H1 (cell line): ENCODE results near the gene GRK3. TPM values are rescaled to one million over a fixed set of nuclear protein-coding genes. Genes with fewer than 3 reads are reported as not detected.

ENCODE experiments used
- PHF8 ChIP-seq: fragments of 200-600 bp; sonication (generic); conservative IDR thresholded peaks from 2 replicates; pipeline ENCODE4 v1.7.1; 2012; ENCODE audit warnings: low read depth, mild to moderate bottlenecking, inconsistent platforms, low read length, moderate library complexity
- POLR2A ChIP-seq, 2 experiments: IDR thresholded peaks; 1 replicate in 1 of 2; 2 replicates in 1 of 2; pipeline ENCODE4 v1.6.1; 2011; ENCODE audit warnings: low read depth in 2 of 2, low read length in 2 of 2, mild to moderate bottlenecking in 2 of 2; ENCODE audit errors: control extremely low read depth in 1 of 2
- SP2 ChIP-seq: IDR thresholded peaks from 2 replicates; pipeline ENCODE4 v1.6.1; 2012; ENCODE audit warnings: mild to moderate bottlenecking, low read length, inconsistent platforms
- polyA plus RNA-seq, 7 experiments: library from polyadenylated mRNA; depleted of rRNA in 3 of 7; stranded (reverse) in 5 of 7; unstranded in 2 of 7; fragments of >200 nt in 5 of 7; fragments of 200-250 nt in 2 of 7; gene quantifications; 1 replicate in 5 of 7; 2 replicates in 1 of 7; 4 replicates in 1 of 7; pipeline versions ENCODE4 v1.2.1 to v1.2.3, GENCODE V29; 2011 to 2013; ENCODE audit warnings: missing spikeins in 2 of 7, mixed read lengths in 2 of 7
- total RNA-seq: library from RNA; stranded (reverse); fragmentation: NEBNext Ultra II Directional; extraction: Animal tissue kit (Norgen Biotek cat#: 25700); gene quantifications from 2 replicates; pipeline ENCODE4 v1.2.1, GENCODE V29; 2021
- TF ChIP-seq, protein P1 (sequence below): fragments of 300-600 bp; sonication (generic); IDR thresholded peaks from 2 replicates; pipeline ENCODE4 v1.7.1; 2012; ENCODE audit warnings: low read length, moderate library complexity, mild to moderate bottlenecking, inconsistent platforms; ENCODE audit not compliant: insufficient replicate concordance
- TF ChIP-seq, protein P2 (sequence below), 3 experiments: IDR thresholded peaks; 1 replicate in 2 of 3; 2 replicates in 1 of 3; pipeline versions ENCODE4 v1.5.1 to v1.6.1; 2011; ENCODE audit warnings: low read length in 3 of 3, mild to moderate bottlenecking in 3 of 3, inconsistent platforms in 2 of 3, low read depth in 1 of 3, moderate library complexity in 1 of 3; ENCODE audit not compliant: insufficient read depth in 1 of 3; ENCODE audit errors: control extremely low read depth in 1 of 3

The GRK3 gene
- total and polyA plus RNA-seq, 2 of the 8 experiments (the other 6 are each of a cell fraction or from before 2014, with no cell fraction given): 7.5 to 35.3 TPM

DNA sequence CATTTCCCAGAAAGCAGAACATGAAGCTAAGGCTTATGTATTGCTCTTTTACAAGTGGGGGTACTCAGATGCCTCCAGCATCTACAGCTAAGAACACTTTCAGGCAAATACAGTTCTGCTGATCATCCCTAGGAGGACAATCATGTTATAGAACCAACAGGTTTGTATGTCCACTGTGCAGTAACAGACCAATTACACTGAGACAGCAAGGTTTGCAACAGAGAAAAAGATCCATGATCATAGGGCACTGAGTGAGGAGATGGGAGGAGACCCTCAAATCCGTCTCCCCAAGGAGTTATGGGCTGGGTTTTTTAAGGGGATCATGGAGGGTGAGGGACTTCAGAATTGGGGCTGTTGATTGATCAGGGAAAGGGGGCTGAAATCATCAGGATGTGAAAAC is 39.1 kb upstream of the GRK3 start (continued):
- TF ChIP-seq, protein P1, sequence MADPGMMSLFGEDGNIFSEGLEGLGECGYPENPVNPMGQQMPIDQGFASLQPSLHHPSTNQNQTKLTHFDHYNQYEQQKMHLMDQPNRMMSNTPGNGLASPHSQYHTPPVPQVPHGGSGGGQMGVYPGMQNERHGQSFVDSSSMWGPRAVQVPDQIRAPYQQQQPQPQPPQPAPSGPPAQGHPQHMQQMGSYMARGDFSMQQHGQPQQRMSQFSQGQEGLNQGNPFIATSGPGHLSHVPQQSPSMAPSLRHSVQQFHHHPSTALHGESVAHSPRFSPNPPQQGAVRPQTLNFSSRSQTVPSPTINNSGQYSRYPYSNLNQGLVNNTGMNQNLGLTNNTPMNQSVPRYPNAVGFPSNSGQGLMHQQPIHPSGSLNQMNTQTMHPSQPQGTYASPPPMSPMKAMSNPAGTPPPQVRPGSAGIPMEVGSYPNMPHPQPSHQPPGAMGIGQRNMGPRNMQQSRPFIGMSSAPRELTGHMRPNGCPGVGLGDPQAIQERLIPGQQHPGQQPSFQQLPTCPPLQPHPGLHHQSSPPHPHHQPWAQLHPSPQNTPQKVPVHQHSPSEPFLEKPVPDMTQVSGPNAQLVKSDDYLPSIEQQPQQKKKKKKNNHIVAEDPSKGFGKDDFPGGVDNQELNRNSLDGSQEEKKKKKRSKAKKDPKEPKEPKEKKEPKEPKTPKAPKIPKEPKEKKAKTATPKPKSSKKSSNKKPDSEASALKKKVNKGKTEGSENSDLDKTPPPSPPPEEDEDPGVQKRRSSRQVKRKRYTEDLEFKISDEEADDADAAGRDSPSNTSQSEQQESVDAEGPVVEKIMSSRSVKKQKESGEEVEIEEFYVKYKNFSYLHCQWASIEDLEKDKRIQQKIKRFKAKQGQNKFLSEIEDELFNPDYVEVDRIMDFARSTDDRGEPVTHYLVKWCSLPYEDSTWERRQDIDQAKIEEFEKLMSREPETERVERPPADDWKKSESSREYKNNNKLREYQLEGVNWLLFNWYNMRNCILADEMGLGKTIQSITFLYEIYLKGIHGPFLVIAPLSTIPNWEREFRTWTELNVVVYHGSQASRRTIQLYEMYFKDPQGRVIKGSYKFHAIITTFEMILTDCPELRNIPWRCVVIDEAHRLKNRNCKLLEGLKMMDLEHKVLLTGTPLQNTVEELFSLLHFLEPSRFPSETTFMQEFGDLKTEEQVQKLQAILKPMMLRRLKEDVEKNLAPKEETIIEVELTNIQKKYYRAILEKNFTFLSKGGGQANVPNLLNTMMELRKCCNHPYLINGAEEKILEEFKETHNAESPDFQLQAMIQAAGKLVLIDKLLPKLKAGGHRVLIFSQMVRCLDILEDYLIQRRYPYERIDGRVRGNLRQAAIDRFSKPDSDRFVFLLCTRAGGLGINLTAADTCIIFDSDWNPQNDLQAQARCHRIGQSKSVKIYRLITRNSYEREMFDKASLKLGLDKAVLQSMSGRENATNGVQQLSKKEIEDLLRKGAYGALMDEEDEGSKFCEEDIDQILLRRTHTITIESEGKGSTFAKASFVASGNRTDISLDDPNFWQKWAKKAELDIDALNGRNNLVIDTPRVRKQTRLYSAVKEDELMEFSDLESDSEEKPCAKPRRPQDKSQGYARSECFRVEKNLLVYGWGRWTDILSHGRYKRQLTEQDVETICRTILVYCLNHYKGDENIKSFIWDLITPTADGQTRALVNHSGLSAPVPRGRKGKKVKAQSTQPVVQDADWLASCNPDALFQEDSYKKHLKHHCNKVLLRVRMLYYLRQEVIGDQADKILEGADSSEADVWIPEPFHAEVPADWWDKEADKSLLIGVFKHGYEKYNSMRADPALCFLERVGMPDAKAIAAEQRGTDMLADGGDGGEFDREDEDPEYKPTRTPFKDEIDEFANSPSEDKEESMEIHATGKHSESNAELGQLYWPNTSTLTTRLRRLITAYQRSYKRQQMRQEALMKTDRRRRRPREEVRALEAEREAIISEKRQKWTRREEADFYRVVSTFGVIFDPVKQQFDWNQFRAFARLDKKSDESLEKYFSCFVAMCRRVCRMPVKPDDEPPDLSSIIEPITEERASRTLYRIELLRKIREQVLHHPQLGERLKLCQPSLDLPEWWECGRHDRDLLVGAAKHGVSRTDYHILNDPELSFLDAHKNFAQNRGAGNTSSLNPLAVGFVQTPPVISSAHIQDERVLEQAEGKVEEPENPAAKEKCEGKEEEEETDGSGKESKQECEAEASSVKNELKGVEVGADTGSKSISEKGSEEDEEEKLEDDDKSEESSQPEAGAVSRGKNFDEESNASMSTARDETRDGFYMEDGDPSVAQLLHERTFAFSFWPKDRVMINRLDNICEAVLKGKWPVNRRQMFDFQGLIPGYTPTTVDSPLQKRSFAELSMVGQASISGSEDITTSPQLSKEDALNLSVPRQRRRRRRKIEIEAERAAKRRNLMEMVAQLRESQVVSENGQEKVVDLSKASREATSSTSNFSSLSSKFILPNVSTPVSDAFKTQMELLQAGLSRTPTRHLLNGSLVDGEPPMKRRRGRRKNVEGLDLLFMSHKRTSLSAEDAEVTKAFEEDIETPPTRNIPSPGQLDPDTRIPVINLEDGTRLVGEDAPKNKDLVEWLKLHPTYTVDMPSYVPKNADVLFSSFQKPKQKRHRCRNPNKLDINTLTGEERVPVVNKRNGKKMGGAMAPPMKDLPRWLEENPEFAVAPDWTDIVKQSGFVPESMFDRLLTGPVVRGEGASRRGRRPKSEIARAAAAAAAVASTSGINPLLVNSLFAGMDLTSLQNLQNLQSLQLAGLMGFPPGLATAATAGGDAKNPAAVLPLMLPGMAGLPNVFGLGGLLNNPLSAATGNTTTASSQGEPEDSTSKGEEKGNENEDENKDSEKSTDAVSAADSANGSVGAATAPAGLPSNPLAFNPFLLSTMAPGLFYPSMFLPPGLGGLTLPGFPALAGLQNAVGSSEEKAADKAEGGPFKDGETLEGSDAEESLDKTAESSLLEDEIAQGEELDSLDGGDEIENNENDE: no peak
- no peak for TF ChIP-seq PHF8
- no peak for TF ChIP-seq SP2
- TF ChIP-seq POLR2A (IDR thresholded peaks at IDR 0.05; ENCODE audit: control extremely low read depth in 1 of 2, low read depth in 2 of 2, low read length in 2 of 2): no peak
- TF ChIP-seq, protein P2, sequence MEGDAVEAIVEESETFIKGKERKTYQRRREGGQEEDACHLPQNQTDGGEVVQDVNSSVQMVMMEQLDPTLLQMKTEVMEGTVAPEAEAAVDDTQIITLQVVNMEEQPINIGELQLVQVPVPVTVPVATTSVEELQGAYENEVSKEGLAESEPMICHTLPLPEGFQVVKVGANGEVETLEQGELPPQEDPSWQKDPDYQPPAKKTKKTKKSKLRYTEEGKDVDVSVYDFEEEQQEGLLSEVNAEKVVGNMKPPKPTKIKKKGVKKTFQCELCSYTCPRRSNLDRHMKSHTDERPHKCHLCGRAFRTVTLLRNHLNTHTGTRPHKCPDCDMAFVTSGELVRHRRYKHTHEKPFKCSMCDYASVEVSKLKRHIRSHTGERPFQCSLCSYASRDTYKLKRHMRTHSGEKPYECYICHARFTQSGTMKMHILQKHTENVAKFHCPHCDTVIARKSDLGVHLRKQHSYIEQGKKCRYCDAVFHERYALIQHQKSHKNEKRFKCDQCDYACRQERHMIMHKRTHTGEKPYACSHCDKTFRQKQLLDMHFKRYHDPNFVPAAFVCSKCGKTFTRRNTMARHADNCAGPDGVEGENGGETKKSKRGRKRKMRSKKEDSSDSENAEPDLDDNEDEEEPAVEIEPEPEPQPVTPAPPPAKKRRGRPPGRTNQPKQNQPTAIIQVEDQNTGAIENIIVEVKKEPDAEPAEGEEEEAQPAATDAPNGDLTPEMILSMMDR (IDR thresholded peaks at IDR 0.05; ENCODE audit: control extremely low read depth in 1 of 3, insufficient read depth in 1 of 3, low read depth in 1 of 3, low read length in 3 of 3): no peak
